OCI-LY7 (cell line): Measurements from ENCODE around the gene SLC2A10.

ENCODE experiments used
- EZH2phosphoT487 ChIP-seq: fragments of 200-600 bp; sonication (generic); IDR thresholded peaks from 2 replicates; pipeline ENCODE4 v1.6.1; 2018; ENCODE audit warnings: low read depth, borderline replicate concordance, mild to moderate bottlenecking, mixed run types, antibody characterized with exemption, low read length, moderate library complexity, mixed read lengths
- TF ChIP-seq, protein P1 (sequence below): fragments of 200-600 bp; sonication (generic); conservative IDR thresholded peaks from 2 replicates; pipeline ENCODE4 v1.5.1; 2014; ENCODE audit warnings: mild to moderate bottlenecking, antibody characterized with exemption, low read length, moderate library complexity, mixed read lengths

DNA sequence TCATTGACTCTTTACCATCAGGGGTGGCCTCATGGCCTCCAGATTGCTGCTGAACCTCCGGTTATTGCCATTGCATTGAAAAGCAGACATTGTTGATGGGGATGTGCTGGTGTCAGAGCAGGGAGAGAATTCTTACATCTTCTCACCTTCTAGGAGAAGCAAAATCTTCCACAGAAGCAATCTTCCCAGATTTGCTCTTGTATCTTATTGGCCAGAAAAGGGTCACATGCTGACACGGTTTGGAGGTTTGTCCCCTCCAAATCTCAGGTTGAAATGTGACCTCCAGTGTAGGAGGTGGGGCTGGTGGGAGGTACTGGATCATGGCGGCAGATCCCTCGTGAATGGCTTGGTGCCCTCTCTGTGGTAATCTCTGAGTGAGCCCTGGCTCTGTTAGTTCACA, 30.9 kb upstream of the SLC2A10 start:
- TF ChIP-seq, protein P1, sequence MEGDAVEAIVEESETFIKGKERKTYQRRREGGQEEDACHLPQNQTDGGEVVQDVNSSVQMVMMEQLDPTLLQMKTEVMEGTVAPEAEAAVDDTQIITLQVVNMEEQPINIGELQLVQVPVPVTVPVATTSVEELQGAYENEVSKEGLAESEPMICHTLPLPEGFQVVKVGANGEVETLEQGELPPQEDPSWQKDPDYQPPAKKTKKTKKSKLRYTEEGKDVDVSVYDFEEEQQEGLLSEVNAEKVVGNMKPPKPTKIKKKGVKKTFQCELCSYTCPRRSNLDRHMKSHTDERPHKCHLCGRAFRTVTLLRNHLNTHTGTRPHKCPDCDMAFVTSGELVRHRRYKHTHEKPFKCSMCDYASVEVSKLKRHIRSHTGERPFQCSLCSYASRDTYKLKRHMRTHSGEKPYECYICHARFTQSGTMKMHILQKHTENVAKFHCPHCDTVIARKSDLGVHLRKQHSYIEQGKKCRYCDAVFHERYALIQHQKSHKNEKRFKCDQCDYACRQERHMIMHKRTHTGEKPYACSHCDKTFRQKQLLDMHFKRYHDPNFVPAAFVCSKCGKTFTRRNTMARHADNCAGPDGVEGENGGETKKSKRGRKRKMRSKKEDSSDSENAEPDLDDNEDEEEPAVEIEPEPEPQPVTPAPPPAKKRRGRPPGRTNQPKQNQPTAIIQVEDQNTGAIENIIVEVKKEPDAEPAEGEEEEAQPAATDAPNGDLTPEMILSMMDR, result no peak
- TF ChIP-seq EZH2phosphoT487, result no peak
